HepG2 (cell line): ENCODE results near the gene SLC25A51. TPM values are rescaled to one million over a fixed set of nuclear protein-coding genes. Genes with fewer than 3 reads are reported as not detected.
A peak's percentile ranks its signal among the peaks of the same experiment; 100 is the strongest.

Source experiments
- ATF2 ChIP-seq: sonication (generic); formaldehyde crosslinking; IDR thresholded peaks from 2 replicates; pipeline ENCODE4 v1.4.0; 2020; ENCODE audit warnings: missing genetic modification reagents
- BCLAF1 ChIP-seq: fragments of 450-650 bp; IDR thresholded peaks from 2 replicates; pipeline ENCODE4 v1.6.1; 2017; ENCODE audit warnings: mild to moderate bottlenecking
- BHLHE40 ChIP-seq: IDR thresholded peaks from 2 replicates; pipeline ENCODE4 v1.6.1; 2011; ENCODE audit warnings: low read length, improper control_type of control experiment
- CBX1 ChIP-seq: IDR thresholded peaks from one replicate; pipeline ENCODE4 v1.6.1; 2016; ENCODE audit warnings: antibody characterized with exemption, low read depth
- CBX5 ChIP-seq: sonication (generic); formaldehyde crosslinking; IDR thresholded peaks from 2 replicates; pipeline ENCODE4 v1.4.0; 2020; ENCODE audit warnings: missing genetic modification reagents, borderline replicate concordance
- CREM ChIP-seq, 2 experiments: sonication (generic) in 1 of 2; formaldehyde crosslinking in 1 of 2; IDR thresholded peaks; 2 replicates each; pipeline versions ENCODE4 v1.4.0 to v1.6.1; 2016 to 2020; ENCODE audit warnings: antibody characterized with exemption in 1 of 2, mild to moderate bottlenecking in 1 of 2, missing genetic modification reagents in 1 of 2
- JUND ChIP-seq: sonication (generic); formaldehyde crosslinking; IDR thresholded peaks from 2 replicates; pipeline ENCODE4 v1.8.0; 2022; ENCODE audit warnings: mild to moderate bottlenecking, missing genetic modification reagents
- KMT2A ChIP-seq: sonication (generic); formaldehyde crosslinking; IDR thresholded peaks from 2 replicates; pipeline ENCODE4 v1.4.0; 2020; ENCODE audit warnings: missing genetic modification reagents
- MYPOP ChIP-seq: sonication (generic); formaldehyde crosslinking; IDR thresholded peaks from 2 replicates; pipeline ENCODE4 v1.8.1; 2023; ENCODE audit warnings: mild to moderate bottlenecking, moderate library complexity, missing genetic modification reagents
- NCOA2 ChIP-seq: sonication (generic); formaldehyde crosslinking; IDR thresholded peaks from 2 replicates; pipeline ENCODE4 v1.8.0; 2022; ENCODE audit warnings: inconsistent platforms
- NCOR1 ChIP-seq: fragments of 200-600 bp; sonication (generic); IDR thresholded peaks from 2 replicates; pipeline ENCODE4 v1.7.0; 2017; ENCODE audit warnings: antibody characterized with exemption, low read length, borderline replicate concordance
- ONECUT2 ChIP-seq: sonication (generic); formaldehyde crosslinking; IDR thresholded peaks from 2 replicates; pipeline ENCODE4 v1.4.0; 2020; ENCODE audit warnings: missing genetic modification reagents
- SALL2 ChIP-seq: sonication (generic); formaldehyde crosslinking; IDR thresholded peaks from 2 replicates; pipeline ENCODE4 v1.8.1; 2023; ENCODE audit warnings: mild to moderate bottlenecking, missing genetic modification reagents, inconsistent platforms
- TFDP2 ChIP-seq: sonication (generic); formaldehyde crosslinking; IDR thresholded peaks from 2 replicates; pipeline ENCODE4 v1.4.0; 2020; ENCODE audit warnings: missing genetic modification reagents
- TFE3 ChIP-seq: IDR thresholded peaks from 2 replicates; pipeline ENCODE4 v1.6.1; 2016
- ZFP1 ChIP-seq: IDR thresholded peaks from 2 replicates; pipeline ENCODE4 v1.6.1; 2016
- ZNF383 ChIP-seq: sonication (generic); formaldehyde crosslinking; IDR thresholded peaks from 2 replicates; pipeline ENCODE4 v1.4.0; 2020; ENCODE audit warnings: missing genetic modification reagents, mild to moderate bottlenecking, borderline replicate concordance
- ZNF567 ChIP-seq: sonication (generic); formaldehyde crosslinking; IDR thresholded peaks from 2 replicates; pipeline ENCODE4 v1.8.1; 2023; ENCODE audit warnings: mild to moderate bottlenecking, missing genetic modification reagents, borderline replicate concordance
- polyA plus RNA-seq, 8 experiments: library from polyadenylated mRNA; depleted of rRNA in 3 of 8; stranded (reverse) in 7 of 8; unstranded in 1 of 8; fragments of >200 nt; fragmentation: Illumina TruSeq in 4 of 8; extraction: Trizol in 4 of 8; gene quantifications; 2 replicates each; pipeline versions ENCODE4 v1.2.1 to v1.2.3, GENCODE V29; 2011 to 2016; ENCODE audit warnings: low read depth in 4 of 8, missing spikeins in 1 of 8, mixed read lengths in 1 of 8; ENCODE audit not compliant: insufficient read depth in 1 of 8
- total RNA-seq, 5 experiments: library from RNA; depleted of rRNA; stranded (reverse); fragments of >200 nt; fragmentation: Illumina TruSeq; extraction: Trizol; gene quantifications; 2 replicates each; pipeline ENCODE4 v1.2.3, GENCODE V29; 2016; ENCODE audit warnings: low read depth in 1 of 5

Gene SLC25A51
- total and polyA plus RNA-seq, 2 of the 13 experiments (the other 11 are each of a cell fraction or from before 2014, with no cell fraction given) = 14.6 to 37.7 TPM

GRCh38 chr9:37908698-37909186 lies 4.8 kb upstream of the SLC25A51 start (continued):
- no peak for TF ChIP-seq KMT2A
- peak; percentile 85 for TF ChIP-seq TFE3 (CRISPR knock-in tag)
- TF ChIP-seq ONECUT2 (CRISPR knock-in tag) = 0 out of 2 replicates have a peak, but pooled peaks have one; percentile 29
- TF ChIP-seq CREM (IDR thresholded peaks at IDR 0.05) = peak; percentile 77; the same call in 1 of the 2 replicates
- no peak for TF ChIP-seq CREM (CRISPR knock-in tag; IDR thresholded peaks at IDR 0.05)
- 0 out of 2 replicates have a peak, but pooled peaks have one; percentile 6 for TF ChIP-seq BHLHE40
- peak; percentile 52 for TF ChIP-seq CBX1
- TF ChIP-seq CBX5 (CRISPR knock-in tag) = peak; percentile 57; the same call in 1 of the 2 replicates
- no peak for TF ChIP-seq ZNF383 (CRISPR knock-in tag)
- TF ChIP-seq JUND (CRISPR knock-in tag) = peak; percentile 83
- TF ChIP-seq MYPOP (CRISPR knock-in tag) = peak; percentile 71; the same call in 1 of the 2 replicates
- TF ChIP-seq ATF2 (CRISPR knock-in tag) = 0 out of 2 replicates have a peak, but pooled peaks have one; percentile 31
- TF ChIP-seq NCOR1 = peak; percentile 69; the same call in 1 of the 2 replicates
- no peak for TF ChIP-seq BCLAF1
- no peak for TF ChIP-seq ZFP1 (CRISPR knock-in tag)
- TF ChIP-seq ZNF567 = no peak
- TF ChIP-seq NCOA2 (CRISPR knock-in tag) = peak; percentile 94
- peak; percentile 71; the same call in 1 of the 2 replicates for TF ChIP-seq SALL2 (CRISPR knock-in tag)
- 0 out of 2 replicates have a peak, but pooled peaks have one; percentile 17 for TF ChIP-seq TFDP2 (CRISPR knock-in tag)
